Peyer's patch (tissue), 4 donors: ENCODE results near the gene SLC10A1.

Experiments used
- POLR2A ChIP-seq, 2 donors: fragments of 450-650 bp; IDR thresholded peaks; one replicate each; pipeline ENCODE4 v1.5.1; 2017; ENCODE audit warnings: antibody characterized with exemption in 2 of 2, mild to moderate bottlenecking in 2 of 2, moderate library complexity in 2 of 2
- TF ChIP-seq, protein P1 (sequence below), 6 experiments: fragments of 450-650 bp in 4 of 6; fragments of 200-600 bp in 2 of 6; sonication (generic) in 1 of 6; IDR thresholded peaks; one replicate each; pipeline ENCODE4 v1.5.1; 2017 to 2019; ENCODE audit warnings: antibody characterized with exemption in 6 of 6, mild to moderate bottlenecking in 3 of 6, moderate library complexity in 1 of 6

DNA sequence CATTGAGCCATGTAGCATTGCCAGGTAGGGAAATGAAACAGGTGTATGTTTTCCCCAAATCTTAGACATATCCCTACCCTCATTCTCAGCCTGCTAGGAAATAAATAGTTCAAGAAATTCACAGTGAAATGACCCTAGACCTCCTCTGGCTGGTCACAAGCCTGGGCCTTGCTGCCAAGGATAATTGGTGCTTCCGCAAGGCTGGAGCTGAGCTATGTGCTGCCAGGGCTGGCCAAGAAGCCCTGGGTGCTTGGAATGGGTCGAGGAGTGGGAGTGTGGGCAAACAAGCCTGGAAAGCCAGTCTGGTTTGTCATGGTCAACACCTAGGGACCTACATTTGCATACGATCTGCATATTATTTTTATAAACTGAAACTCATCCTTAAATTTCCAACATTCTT is 31.3 kb upstream of the SLC10A1 start:
- TF ChIP-seq POLR2A (IDR thresholded peaks at IDR 0.05), result no peak
- TF ChIP-seq, protein P1, sequence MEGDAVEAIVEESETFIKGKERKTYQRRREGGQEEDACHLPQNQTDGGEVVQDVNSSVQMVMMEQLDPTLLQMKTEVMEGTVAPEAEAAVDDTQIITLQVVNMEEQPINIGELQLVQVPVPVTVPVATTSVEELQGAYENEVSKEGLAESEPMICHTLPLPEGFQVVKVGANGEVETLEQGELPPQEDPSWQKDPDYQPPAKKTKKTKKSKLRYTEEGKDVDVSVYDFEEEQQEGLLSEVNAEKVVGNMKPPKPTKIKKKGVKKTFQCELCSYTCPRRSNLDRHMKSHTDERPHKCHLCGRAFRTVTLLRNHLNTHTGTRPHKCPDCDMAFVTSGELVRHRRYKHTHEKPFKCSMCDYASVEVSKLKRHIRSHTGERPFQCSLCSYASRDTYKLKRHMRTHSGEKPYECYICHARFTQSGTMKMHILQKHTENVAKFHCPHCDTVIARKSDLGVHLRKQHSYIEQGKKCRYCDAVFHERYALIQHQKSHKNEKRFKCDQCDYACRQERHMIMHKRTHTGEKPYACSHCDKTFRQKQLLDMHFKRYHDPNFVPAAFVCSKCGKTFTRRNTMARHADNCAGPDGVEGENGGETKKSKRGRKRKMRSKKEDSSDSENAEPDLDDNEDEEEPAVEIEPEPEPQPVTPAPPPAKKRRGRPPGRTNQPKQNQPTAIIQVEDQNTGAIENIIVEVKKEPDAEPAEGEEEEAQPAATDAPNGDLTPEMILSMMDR (IDR thresholded peaks at IDR 0.05), result no peak
